Thyroid gland (tissue), 4 donors: Measurements from ENCODE around the gene NPAS4. TPM values are rescaled to one million over a fixed set of nuclear protein-coding genes. Genes with fewer than 3 reads are reported as not detected.

Experiments
- DNase-seq, 2 donors: peaks; one replicate each; pipeline ENCODE4 v3.0.0-alpha.2; 2019
- H3K27ac ChIP-seq, 3 donors: fragments of 200-600 bp; sonication (generic); 1 replicate in 2 of 3; 2 replicates in 1 of 3; pipeline ENCODE4 v1.5.1; 2016 to 2019; ENCODE audit warnings: mild to moderate bottlenecking in 1 of 3, moderate library complexity in 1 of 3
- H3K27me3 ChIP-seq: fragments of 200-600 bp; sonication (generic); one replicate; pipeline ENCODE4 v1.5.1; 2019
- H3K36me3 ChIP-seq, 2 donors: fragments of 200-600 bp; sonication (generic); one replicate each; pipeline ENCODE4 v1.5.1; 2016 to 2019
- H3K4me1 ChIP-seq, 2 donors: fragments of 200-600 bp; sonication (generic); one replicate each; pipeline ENCODE4 v1.5.1; 2017 to 2019
- H3K4me3 ChIP-seq, 3 donors: fragments of 200-600 bp; sonication (generic); replicated peaks in 1 of 3; 1 replicate in 2 of 3; 2 replicates in 1 of 3; pipeline ENCODE4 v1.5.1; 2016; ENCODE audit warnings: mild to moderate bottlenecking in 1 of 3
- H3K9me3 ChIP-seq: fragments of 200-600 bp; sonication (generic); one replicate; pipeline ENCODE4 v1.5.1; 2017
- CTCF ChIP-seq, 6 experiments: fragments of 200-600 bp in 3 of 6; fragments of 450-650 bp in 3 of 6; sonication (generic) in 3 of 6; IDR thresholded peaks; one replicate each; pipeline ENCODE4 v1.5.1; 2016 to 2019; ENCODE audit warnings: antibody characterized with exemption in 6 of 6, mild to moderate bottlenecking in 2 of 6, inconsistent platforms in 1 of 6, moderate library complexity in 1 of 6
- POLR2A ChIP-seq, 2 donors: fragments of 450-650 bp; IDR thresholded peaks; one replicate each; pipeline ENCODE4 v1.6.1; 2017; ENCODE audit warnings: antibody characterized with exemption in 2 of 2, mild to moderate bottlenecking in 2 of 2, moderate library complexity in 1 of 2
- WGBS, 2 donors: methylation state at CpG; one replicate each; pipeline ENCODE4 v1.1.5; 2017; 5-methylcytosine and 5-hydroxymethylcytosine counted together
- intact Hi-C: fragments of 100-400 bp; cut with DNase I; formaldehyde crosslinking; loops from one replicate; pipeline ENCODE4 v1.15.1; 2023
- total RNA-seq, 4 donors: library from RNA; depleted of rRNA; stranded (reverse); fragments of >200 nt; gene quantifications; one replicate each; pipeline ENCODE4 v1.2.3, GENCODE V29; 2016

NPAS4 gene
- total RNA-seq, 4 donors from 2014 or later = not detected

DNA sequence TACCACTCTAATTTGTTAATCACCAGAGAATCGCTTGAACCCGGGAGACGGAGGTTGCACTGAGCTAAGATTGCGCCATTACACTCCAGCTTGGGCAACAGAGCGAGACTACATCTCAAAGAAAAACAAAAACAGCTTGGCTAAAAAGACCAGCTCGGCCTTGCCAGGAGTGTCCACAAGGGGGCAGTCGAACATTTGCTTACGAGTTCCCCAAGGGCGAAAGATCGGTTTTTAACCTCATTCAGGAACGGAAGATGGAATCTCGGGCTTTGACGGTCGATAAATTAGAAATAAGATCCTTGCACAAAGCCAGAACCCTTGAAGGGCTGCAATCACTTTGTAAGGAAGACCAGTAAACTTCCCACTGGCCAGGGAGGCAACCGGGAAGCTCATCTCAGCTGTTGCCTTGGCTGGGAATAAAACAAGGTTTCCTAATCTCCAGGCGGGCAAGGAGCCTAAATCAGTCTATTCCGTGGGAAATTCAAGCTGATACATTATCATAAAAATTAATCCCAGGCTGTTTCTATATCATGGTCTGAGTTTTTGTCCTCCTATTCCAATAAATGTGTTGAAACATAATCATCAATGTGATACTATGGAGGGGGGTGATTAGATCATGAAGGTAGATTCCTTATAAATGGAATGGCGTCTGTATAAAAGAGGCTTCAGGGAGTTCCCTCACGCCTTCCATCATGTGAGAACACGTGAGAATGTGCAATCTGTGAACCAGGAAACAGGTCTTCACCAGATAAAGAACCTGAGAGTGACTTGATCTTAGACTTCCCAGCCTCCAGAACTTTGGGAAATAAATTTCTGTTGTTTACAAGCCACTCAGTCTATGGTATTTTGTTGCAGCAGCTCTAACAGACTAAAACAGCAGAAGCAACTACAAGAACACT is 34.4 kb upstream of the NPAS4 start:
- Histone ChIP-seq H3K4me3 (no peak overlapping the region), H3K27me3 (no peaks in the 10 kb centered on the region), H3K36me3 (no peaks in the 10 kb centered on the region), H3K9me3 (no peaks in the 10 kb centered on the region), H3K4me1 (peaks cover 0 to 7% of the 10 kb centered on the region in 2 donors), H3K27ac (no peak overlapping the region)
- DNase-seq = peak; percentile 91 to 93
- 16 to 18% methylated on average over 20 of the region's 20 CpGs for WGBS, 2 donors
- intact Hi-C loops = no loop called here
- TF ChIP-seq CTCF (IDR thresholded peaks at IDR 0.05) = peak; percentile 79 to 97 (median 87)
- TF ChIP-seq POLR2A (IDR thresholded peaks at IDR 0.05) = no peak

DNA sequence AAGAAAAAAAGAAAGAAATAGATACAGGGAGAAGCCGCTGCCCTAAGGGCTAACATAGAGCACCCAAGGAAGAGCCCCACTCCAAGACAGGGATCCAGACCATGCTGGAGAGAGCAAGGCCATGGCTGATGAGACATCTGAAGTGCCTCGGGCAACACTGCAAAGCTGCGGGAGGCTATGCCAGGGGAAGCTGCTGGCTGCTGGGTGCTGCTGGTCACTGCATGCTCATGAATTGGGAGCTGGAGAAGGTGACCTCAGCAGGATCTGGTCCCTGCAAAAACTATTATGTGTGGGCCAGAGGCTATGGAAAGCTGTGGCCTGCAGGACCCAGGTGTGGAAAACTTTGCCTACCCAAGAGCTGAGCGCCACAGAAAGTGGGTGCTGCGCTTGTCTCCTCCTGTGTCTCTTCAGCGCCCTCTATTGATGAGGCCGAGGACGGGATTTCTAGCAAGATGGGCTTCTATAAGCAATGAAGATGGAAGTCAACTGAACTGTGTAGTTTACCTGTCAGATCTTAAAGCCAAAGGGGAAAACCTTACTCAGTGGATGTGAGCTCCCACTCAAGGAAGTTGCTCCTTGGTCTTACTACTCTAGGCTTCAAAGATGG is 32.0 kb upstream of the NPAS4 start:
- 28 to 33% methylated on average over 8 of the region's 8 CpGs for WGBS, 2 donors
- H3K27me3 ChIP-seq = no peaks in the 10 kb centered on the region
- H3K27ac ChIP-seq = no peak overlapping the region
- intact Hi-C loops = no loop called here
- TF ChIP-seq POLR2A (IDR thresholded peaks at IDR 0.05) (no peak), CTCF (IDR thresholded peaks at IDR 0.05) (peak in 5 of 6 experiments; percentile 45 to 70 (median 51))
- peaks cover 0 to 7% of the 10 kb centered on the region in 2 donors for H3K4me1 ChIP-seq
- peak; percentile 67 to 74 for DNase-seq
- H3K36me3 ChIP-seq = no peaks in the 10 kb centered on the region
- H3K9me3 ChIP-seq = no peaks in the 10 kb centered on the region
- no peak overlapping the region for H3K4me3 ChIP-seq

DNA sequence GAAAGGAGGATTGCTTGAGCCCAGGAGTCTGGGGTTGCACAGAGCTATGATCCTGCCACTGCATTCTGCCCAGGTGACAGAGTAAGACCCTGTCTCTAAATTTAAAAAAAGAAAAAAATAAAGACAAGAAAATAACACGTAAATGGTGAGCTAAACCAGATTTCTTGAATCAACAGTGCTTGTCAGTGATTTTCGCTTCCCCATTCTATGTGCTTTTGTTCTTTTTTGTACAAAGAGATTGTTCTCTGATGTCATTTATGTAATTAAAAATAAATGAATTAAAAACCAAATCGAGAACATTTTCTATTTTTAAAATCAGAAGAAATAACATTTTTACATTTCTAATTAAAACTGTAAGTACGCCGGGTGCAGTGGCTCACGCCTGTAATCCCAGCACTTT is 29.5 kb upstream of the NPAS4 start:
- Histone ChIP-seq H3K4me3 (no peak overlapping the region), H3K36me3 (no peaks in the 10 kb centered on the region), H3K4me1 (peaks cover 0 to 2% of the 10 kb centered on the region in 2 donors), H3K9me3 (no peaks in the 10 kb centered on the region), H3K27me3 (no peaks in the 10 kb centered on the region), H3K27ac (no peak overlapping the region)
- intact Hi-C loops = no loop called here
- no peak for TF ChIP-seq CTCF (IDR thresholded peaks at IDR 0.05)
- no peak for TF ChIP-seq POLR2A (IDR thresholded peaks at IDR 0.05)
- DNase-seq = no peak
- 73 to 81% methylated on average over 6 of the region's 6 CpGs for WGBS, 2 donors

GRCh38 chr11:66393954-66394353 is 26.9 kb upstream of the NPAS4 start:
- Histone ChIP-seq H3K27ac (no peak overlapping the region), H3K4me1 (no peaks in the 10 kb centered on the region), H3K9me3 (no peaks in the 10 kb centered on the region), H3K27me3 (no peaks in the 10 kb centered on the region), H3K36me3 (no peaks in the 10 kb centered on the region), H3K4me3 (no peak overlapping the region)
- intact Hi-C loops = no loop called here
- TF ChIP-seq CTCF (IDR thresholded peaks at IDR 0.05) (no peak), POLR2A (IDR thresholded peaks at IDR 0.05) (no peak)
- 83 to 85% methylated on average over 3 of the region's 3 CpGs for WGBS, 2 donors
- DNase-seq = no peak

GRCh38 chr11:66407651-66408050 is 13.2 kb upstream of the NPAS4 start:
- DNase-seq = no peak
- Histone ChIP-seq H3K27ac (no peak overlapping the region), H3K4me1 (peaks cover 0 to 5% of the 10 kb centered on the region in 2 donors), H3K36me3 (no peaks in the 10 kb centered on the region), H3K27me3 (no peaks in the 10 kb centered on the region), H3K4me3 (no peak overlapping the region), H3K9me3 (no peaks in the 10 kb centered on the region)
- no peak for TF ChIP-seq POLR2A (IDR thresholded peaks at IDR 0.05)
- TF ChIP-seq CTCF (IDR thresholded peaks at IDR 0.05) = no peak
- intact Hi-C loops = loop anchor here (2.0 to 5.0 kb wide), 2 partner anchors 23 to 270 kb away; partner anchors contain the start of gene RBM4B
- WGBS, 2 donors = 42 to 62% methylated on average over 4 to 5 of the region's 5 CpGs
